Transverse colon (tissue), 1 donor: ENCODE measurements around the gene SLC35E4.

Experiments used
- EP300 ChIP-seq: sonication (generic); formaldehyde crosslinking; IDR thresholded peaks from one replicate; pipeline ENCODE4 v1.6.1; 2017; ENCODE audit warnings: antibody characterized with exemption, low read depth
- POLR2A ChIP-seq: fragments of 450-650 bp; IDR thresholded peaks from one replicate; pipeline ENCODE4 v1.6.1; 2016; ENCODE audit warnings: antibody characterized with exemption, mild to moderate bottlenecking, moderate library complexity

DNA sequence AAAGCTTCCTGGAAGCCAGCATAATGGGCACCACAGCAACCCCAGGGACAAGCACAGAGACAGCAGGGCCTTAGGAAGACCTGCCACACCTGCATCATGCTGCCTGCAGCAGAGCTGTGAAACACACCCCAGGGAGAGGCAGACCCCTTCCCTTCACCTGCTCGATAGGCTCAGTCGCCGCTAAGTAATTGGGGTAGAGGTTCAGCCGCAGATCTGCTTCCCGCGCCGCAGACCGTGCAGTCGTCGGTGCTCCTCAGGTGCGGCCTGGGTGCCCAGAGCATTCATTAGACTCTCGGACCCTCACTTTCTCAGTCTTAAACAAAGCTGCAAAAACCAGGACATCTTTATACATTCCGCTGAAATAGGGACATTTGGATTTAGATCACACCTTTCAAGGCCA is 29.2 kb downstream of the SLC35E4 start:
- no peak for TF ChIP-seq EP300
- TF ChIP-seq POLR2A = no peak
